Stimulated activated CD4-positive, alpha-beta T cell treated with anti-CD3 and anti-CD28 coated beads, TNF-alpha, amount 100 ng/mL, for 48 hours (primary cell): ENCODE measurements around the gene SUSD6.

Experiments
- DNase-seq, 3 donors: peaks; one replicate each; pipeline ENCODE4 v3.0.0-alpha.2; 2020; ENCODE audit warnings: low read depth in 3 of 3

The SUSD6 gene

DNA sequence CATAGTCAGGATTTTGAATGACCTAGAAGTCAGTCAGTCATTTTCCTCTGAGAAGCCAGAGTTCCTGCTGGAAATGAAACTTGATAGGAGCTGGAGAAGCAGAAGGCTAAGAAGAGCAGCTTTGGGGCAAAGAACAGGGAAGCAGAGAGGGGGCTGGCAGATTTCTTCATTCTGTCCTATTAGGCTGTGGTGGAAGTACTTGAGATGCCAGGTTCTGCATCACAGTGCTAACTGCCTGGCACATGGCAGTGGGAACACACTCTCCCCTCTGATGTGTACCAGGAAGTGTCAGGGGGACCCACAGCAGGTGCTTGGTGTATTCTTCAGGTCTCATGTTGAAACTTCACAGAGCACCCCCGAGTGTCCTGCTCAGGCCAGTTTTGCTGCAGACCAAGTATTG lies 61.0 kb downstream of the SUSD6 start:
- no peak for DNase-seq

GRCh38 chr14:69673104-69673503 lies 61.7 kb downstream of the SUSD6 start:
- DNase-seq: no peak

- DNase-seq: no peak
Measured at GRCh38 chr14:69673578-69674305, 62.3 kb downstream of the SUSD6 start.

GRCh38 chr14:69674546-69675244 lies 63.3 kb downstream of the SUSD6 start:
- no peak for DNase-seq

GRCh38 chr14:69675245-69675583 lies 63.8 kb downstream of the SUSD6 start:
- no peak for DNase-seq

GRCh38 chr14:69675877-69676416 lies 64.6 kb downstream of the SUSD6 start:
- no peak for DNase-seq

- DNase-seq: no peak
Measured at GRCh38 chr14:69676723-69677122, 65.3 kb downstream of the SUSD6 start.

DNA sequence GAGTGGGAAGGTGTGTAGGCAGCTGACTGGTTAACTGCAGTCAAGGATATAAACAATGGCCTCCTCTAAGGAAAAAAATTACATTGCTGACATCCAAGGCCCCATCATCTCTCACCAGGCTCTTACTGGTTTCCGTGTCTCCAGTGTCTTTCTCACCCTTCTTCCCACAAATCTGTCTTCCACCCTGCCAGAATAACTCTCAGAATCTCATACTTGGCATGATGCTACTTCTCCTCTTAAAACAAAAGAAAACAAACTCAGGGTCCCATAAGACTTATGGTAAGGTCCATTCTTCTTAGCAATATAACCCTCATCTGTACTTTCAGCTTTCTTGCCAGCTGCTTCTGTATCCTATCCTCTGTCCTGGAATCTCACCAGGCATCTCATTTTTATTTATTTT lies 68.9 kb downstream of the SUSD6 start:
- DNase-seq: no peak

GRCh38 chr14:69682136-69682535 lies 70.7 kb downstream of the SUSD6 start:
- no peak for DNase-seq

DNA sequence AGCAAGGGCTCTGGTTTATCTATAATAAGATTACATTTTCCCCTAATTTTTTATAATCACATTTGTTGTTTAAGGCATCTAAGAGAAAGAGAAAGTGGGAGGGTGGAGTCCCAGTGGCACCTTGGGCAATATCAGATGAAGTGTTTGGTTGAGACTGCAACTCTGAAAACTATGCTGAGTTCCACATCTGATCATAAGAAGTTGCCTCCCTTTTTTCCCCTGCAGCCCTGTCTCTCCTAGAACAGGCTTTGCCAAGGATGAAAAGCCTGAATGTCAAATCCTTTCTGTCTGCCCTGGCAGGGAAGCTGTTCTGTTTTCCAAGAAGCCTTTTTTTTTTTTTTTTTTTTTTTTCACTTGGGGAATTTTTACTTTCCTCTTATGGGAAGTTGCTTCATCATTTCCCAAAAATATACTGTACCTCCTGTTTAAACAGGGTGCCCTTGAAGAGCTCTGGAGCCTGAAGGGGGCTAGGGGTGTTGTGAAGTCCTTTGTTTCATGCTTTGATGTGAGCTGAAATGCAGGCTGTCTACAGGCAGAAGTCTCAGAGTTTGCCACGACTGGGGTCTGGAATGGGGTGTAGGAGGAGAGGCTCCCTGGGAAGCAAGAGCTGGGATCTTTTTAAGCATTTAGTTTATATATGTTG lies 71.3 kb downstream of the SUSD6 start:
- DNase-seq: no peak

GRCh38 chr14:69683971-69684370 lies 72.6 kb downstream of the SUSD6 start:
- no peak for DNase-seq

DNA sequence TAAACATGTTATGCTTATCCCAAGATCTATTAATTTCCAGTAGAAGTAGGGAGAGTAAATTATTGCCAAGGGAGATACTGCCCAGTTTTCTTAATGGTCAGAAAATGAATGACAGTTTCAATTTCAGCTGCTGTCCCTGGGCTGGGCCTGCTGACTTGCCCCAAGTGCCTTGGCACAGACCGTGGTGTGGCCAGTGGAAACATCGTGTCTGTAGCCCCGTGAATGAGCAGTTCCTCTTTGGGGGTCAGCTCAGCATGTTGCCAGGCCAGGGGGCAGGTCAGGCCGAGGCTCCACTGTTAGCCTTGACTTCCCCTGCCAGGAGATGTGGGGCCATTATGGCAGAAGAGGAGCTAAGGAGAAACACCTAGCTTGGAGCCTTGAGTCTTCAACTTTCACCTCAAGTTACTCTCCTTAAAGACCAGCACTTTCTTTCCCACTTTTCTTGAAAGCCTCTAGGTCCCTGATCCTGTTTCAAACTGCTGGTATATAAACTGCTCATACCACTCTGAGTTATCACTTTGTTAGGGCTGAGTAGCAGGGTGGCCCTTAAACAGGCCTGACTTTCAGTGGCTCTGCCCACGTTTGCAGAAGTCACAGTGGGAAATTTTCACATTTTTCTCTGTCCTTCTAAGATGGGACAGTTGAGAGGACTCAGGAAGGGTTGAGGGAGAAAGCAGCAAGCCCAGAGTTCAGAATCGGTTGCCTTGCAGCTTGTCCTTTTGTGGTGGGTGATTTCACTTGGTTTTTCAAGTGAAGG lies 73.2 kb downstream of the SUSD6 start:
- no peak for DNase-seq

DNA sequence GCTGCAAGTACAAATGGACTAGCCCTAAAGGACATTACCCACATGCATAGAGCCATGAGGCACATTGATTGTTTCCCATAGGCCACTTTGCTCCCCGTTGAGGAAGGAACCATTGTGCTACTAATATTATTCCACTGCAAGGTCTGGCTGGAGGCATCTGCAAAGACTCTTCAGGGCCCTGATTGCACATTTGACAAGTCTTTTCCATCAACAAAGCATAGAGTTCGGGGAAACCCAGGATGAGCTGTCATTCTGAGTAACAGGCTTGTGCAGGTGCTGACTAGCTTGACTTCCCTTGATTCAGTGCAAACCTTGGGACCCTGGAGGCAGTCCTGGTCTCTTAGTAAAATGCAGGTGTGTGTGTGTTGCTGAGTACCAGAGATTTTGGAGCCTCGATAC lies 73.8 kb downstream of the SUSD6 start:
- peak; percentile 51 to 65 (median 55) for DNase-seq

GRCh38 chr14:69685716-69686115 lies 74.3 kb downstream of the SUSD6 start:
- no peak for DNase-seq

DNA sequence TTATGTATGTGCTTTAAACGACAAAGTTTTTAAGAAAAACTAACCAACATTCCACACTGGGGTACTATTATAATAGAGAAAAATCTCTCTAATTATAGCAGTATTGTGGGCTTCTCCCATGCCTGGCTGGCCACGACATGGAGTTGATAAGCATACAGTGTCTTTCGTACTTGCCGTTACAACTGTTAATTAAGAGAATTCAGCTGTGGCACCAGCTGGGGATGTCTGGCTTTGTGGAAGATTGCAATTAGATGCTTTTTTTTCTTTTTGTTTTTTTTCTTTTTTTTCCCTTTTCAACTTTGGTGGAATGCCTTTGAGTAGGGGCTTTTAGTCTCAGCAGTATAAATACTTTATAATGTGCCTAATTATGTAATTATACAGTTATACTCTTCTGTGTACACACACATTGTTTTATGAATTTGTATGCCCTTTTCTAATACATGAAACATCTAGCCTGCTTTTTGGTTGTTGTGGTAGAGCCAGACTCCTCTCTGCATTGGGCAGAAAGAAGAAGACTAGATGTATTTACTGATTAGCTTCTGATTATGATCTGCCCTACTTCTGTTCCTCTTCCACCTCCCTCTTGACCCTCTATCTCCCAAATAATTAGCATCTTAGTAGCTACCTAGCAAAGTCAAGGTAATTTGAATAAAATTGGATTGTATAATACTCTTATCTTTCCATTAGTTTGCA lies 76.4 kb downstream of the SUSD6 start:
- DNase-seq: no peak

DNA sequence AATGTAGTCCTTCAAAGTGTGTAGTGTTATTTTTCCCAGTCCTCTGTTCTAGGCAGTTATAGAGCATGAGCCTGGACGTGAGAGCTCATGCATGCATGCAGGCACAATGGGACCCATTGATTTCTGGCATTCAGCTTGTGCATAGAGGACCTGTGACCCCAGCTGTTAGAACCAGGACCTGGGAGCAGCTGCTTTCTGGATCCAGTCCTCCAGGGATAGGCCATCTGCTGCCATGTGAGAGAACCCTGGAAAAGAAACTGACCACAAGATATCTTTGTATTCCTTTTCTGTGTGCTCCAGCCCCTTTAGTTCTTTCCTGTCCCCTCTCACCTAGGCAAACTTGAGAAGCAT lies 76.9 kb downstream of the SUSD6 start:
- DNase-seq: no peak

DNA sequence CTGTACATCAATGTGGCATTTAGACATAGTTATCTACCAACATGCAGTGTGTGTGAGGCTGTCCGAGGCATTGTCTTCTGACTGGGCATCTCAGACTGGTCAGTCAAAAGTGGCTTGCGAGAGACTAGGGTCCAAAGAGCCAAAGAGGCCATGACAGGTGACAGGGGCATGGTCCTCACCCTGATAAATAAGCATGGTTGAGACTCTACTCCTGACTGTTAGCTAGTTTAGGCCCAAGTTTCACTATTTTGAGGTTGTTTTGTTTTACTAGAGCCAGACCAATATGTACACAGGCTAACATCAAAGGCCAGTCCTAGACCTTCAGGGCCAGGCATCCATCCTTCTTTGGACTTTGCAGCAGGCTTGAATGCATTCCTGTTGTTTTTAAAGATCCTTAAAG lies 78.6 kb downstream of the SUSD6 start:
- no peak for DNase-seq

DNA sequence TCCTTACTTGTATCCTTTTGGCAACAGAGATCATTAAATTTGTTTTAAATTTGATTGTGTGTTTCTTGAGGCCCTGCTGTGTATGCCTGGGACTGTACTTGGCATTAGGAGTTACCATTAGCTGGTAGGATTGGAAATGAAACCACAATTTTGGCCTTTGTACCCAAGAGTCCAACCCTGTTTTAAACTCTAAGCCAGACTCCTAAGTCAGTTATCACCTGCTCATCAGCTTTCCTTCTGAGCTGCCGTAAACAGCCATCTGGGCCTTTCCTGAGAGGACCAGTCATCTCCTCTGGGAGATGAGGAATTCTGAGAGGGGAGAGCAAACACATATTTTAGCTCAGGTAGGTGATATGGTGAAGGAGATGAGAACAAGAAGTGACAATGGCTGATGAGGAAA lies 81.2 kb downstream of the SUSD6 start:
- no peak for DNase-seq

- no peak for DNase-seq
Measured at GRCh38 chr14:69693145-69693544, 81.7 kb downstream of the SUSD6 start.

DNA sequence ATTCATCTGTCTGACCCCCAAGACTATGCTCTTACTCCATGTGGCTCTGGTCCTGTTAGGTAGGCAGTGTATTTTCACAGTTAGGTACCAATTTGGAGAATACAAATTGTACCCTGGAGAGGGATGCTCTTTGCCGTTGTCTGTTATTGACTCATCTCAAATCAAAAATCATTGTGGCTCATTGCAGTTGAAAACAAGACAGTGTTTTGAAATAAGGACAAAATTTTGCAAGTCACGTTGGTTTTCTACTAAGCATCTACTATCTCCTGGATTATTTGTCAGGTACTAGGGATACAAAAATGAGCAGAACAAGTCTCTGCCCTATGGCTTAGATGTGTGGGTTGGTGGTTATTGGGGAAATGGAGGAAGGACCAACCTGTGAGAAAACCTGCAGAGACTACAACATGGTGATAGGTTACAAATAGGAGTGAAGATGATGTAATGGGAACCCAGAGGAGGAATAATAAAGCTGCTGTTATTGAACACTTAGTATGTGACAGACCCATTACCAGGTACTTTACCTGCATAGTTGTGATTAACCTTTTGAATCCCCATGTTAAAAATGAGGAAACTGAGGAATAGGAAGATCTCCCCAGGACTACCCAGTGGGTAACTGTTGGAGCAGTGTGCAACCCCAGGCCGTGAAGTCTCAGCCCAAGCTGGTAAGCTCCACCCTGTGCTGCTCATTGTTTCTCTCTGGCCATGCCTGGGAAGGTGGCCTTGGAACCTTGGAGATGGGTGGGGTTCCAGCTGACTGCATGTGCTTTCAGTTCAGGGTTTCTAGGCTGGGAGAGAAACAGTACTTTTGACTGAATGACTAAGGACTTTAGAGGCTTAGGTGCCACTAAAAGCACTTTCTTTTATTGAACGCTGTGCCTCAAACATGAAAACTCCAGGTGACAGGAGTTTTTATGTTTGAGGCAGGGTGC lies 82.7 kb downstream of the SUSD6 start:
- no peak for DNase-seq
